ENCODE measurements around the gene RUSF1.
"Not testable (repeated sequence)": the region's sequence is repeated elsewhere in the genome, so short reads cannot be mapped to it uniquely, and the experiment has no call there.

Gene RUSF1

GRCh38 chr16:31445931-31446330 is 62.3 kb downstream of the RUSF1 start:
- DNase-seq: not testable (repeated sequence)

- DNase-seq: no peak
These were observed 66.2 kb downstream of the RUSF1 start for GRCh38 chr16:31441956-31442355.

- no peak for DNase-seq
These were observed 67.5 kb downstream of the RUSF1 start for GRCh38 chr16:31440516-31441184.

- no peak for DNase-seq
These were observed 68.7 kb downstream of the RUSF1 start for GRCh38 chr16:31439519-31439918.
